Natural killer cell (primary cell): ENCODE measurements around the gene PRKCQ. TPM values are rescaled to one million over a fixed set of nuclear protein-coding genes. Genes with fewer than 3 reads are reported as not detected.

Experiments
- ATAC-seq, 3 donors: fragments of 150-1000 bp in 2 of 3; fragments of 200-7000 bp in 1 of 3; cut with Tn5 transposase; 1 replicate in 1 of 3; 2 replicates in 2 of 3; pipeline ENCODE4 v1.10.0; 2021; ENCODE audit warnings: mild to moderate bottlenecking in 2 of 3, moderate library complexity in 2 of 3
- DNase-seq, 2 donors: peaks; one replicate each; pipeline versions ENCODE4 v3.0.0 to v3.0.0-alpha.2; 2013 to 2021; ENCODE audit warnings: mixed read lengths in 1 of 2
- H3K27ac ChIP-seq: one replicate; pipeline ENCODE4 v1.5.1; 2013; ENCODE audit warnings: mild to moderate bottlenecking, low read length
- H3K27me3 ChIP-seq: one replicate; pipeline ENCODE4 v1.6.1; 2013; ENCODE audit warnings: low read length; ENCODE audit not compliant: control insufficient read depth, insufficient read depth
- H3K36me3 ChIP-seq: one replicate; pipeline ENCODE4 v1.6.1; 2013; ENCODE audit warnings: low read length; ENCODE audit not compliant: control insufficient read depth, insufficient read depth
- H3K4me1 ChIP-seq: one replicate; pipeline ENCODE4 v1.6.1; 2013; ENCODE audit warnings: low read length; ENCODE audit not compliant: control insufficient read depth, insufficient read depth
- H3K4me3 ChIP-seq: one replicate; pipeline ENCODE4 v1.5.1; 2013; ENCODE audit warnings: low read length
- H3K9me3 ChIP-seq: one replicate; pipeline ENCODE4 v1.6.1; 2013; ENCODE audit warnings: low read length; ENCODE audit not compliant: control insufficient read depth, insufficient read depth
- H3K27ac Mint-ChIP-seq, 2 donors: one replicate each; pipeline ENCODE4 v1.8.0; 2022; ENCODE audit warnings: mild to moderate bottlenecking in 2 of 2, mixed read lengths in 2 of 2, moderate library complexity in 1 of 2
- H3K27me3 Mint-ChIP-seq, 2 donors: one replicate each; pipeline ENCODE4 v1.8.0; 2022; ENCODE audit warnings: low read depth in 2 of 2, mixed read lengths in 2 of 2
- H3K36me3 Mint-ChIP-seq: one replicate; pipeline ENCODE4 v1.8.0; 2022; ENCODE audit warnings: mixed read lengths
- H3K4me1 Mint-ChIP-seq, 2 donors: one replicate each; pipeline ENCODE4 v1.8.0; 2022; ENCODE audit warnings: mixed read lengths in 2 of 2
- H3K4me3 Mint-ChIP-seq: one replicate; pipeline ENCODE4 v1.8.0; 2022; ENCODE audit warnings: mild to moderate bottlenecking, moderate library complexity, mixed read lengths
- H3K9me3 Mint-ChIP-seq, 2 donors: one replicate each; pipeline ENCODE4 v1.8.0; 2022; ENCODE audit warnings: mixed read lengths in 2 of 2
- CTCF ChIP-seq: fragments of 200-600 bp; IDR thresholded peaks from one replicate; pipeline ENCODE4 v1.8.0; 2022; ENCODE audit warnings: antibody characterized with exemption
- WGBS: methylation state at CpG from one replicate; pipeline ENCODE4 v1.1.7; 2013; ENCODE audit warnings: missing lambda C conversion rate; ENCODE audit not compliant: insufficient coverage; 5-methylcytosine and 5-hydroxymethylcytosine counted together
- intact Hi-C: fragments of 100-400 bp; cut with micrococcal nuclease; formaldehyde crosslinking; loops from one replicate; pipeline ENCODE4 v1.14.2; 2022
- total RNA-seq, 4 donors: library from RNA; stranded (reverse); fragments of 120-200 nt in 1 of 4; gene quantifications; one replicate each; pipeline versions ENCODE4 v1.2.3 to v1.2.4, GENCODE V29; 2013 to 2022

The PRKCQ gene
- total RNA-seq, 3 donors from 2014 or later (not counting 1 experiment from before 2014, with no cell fraction given): 46.5 to 69.5 (median 61.3) TPM

GRCh38 chr10:6621536-6621935, 41.5 kb upstream of the PRKCQ start:
- Histone ChIP-seq H3K27ac (no peak overlapping the region), H3K27me3 (no peaks in the 10 kb centered on the region), H3K4me1 (no peaks in the 10 kb centered on the region), H3K9me3 (no peaks in the 10 kb centered on the region), H3K4me3 (no peak overlapping the region), H3K36me3 (no peaks in the 10 kb centered on the region)
- 91% methylated on average over 5 of the region's 5 CpGs for WGBS
- Mint-ChIP-seq H3K27me3 (no peaks in the 10 kb centered on the region), H3K36me3 (no peaks in the 10 kb centered on the region), H3K9me3 (no peaks in the 10 kb centered on the region), H3K4me3 (no peak overlapping the region), H3K27ac (no peak overlapping the region), H3K4me1 (peaks cover 5 to 10% of the 10 kb centered on the region in 2 donors)
- TF ChIP-seq CTCF: no peak
- DNase-seq (no peak), ATAC-seq (no peak)
- intact Hi-C loops: no loop called here

- 95% methylated on average over 8 of the region's 12 CpGs for WGBS
- Histone ChIP-seq H3K27ac (no peak overlapping the region), H3K4me1 (no peaks in the 10 kb centered on the region), H3K4me3 (no peak overlapping the region), H3K36me3 (no peaks in the 10 kb centered on the region), H3K27me3 (no peaks in the 10 kb centered on the region), H3K9me3 (no peaks in the 10 kb centered on the region)
- no peaks in the 10 kb centered on the region for H3K27me3 Mint-ChIP-seq
- no peak overlapping the region for H3K27ac Mint-ChIP-seq
- peaks cover 0 to 4% of the 10 kb centered on the region in 2 donors for H3K4me1 Mint-ChIP-seq
- H3K9me3 Mint-ChIP-seq: no peaks in the 10 kb centered on the region
- no peak for ATAC-seq
- no peak overlapping the region for H3K4me3 Mint-ChIP-seq
- intact Hi-C loops: no loop called here
- no peak for TF ChIP-seq CTCF
- H3K36me3 Mint-ChIP-seq: no peaks in the 10 kb centered on the region
- no peak for DNase-seq
Measured at GRCh38 chr10:6619660-6620059, 39.6 kb upstream of the PRKCQ start.

GRCh38 chr10:6618340-6618739, 38.3 kb upstream of the PRKCQ start:
- Histone ChIP-seq H3K4me1 (no peaks in the 10 kb centered on the region), H3K4me3 (no peak overlapping the region), H3K9me3 (no peaks in the 10 kb centered on the region), H3K27me3 (no peaks in the 10 kb centered on the region), H3K27ac (no peak overlapping the region), H3K36me3 (no peaks in the 10 kb centered on the region)
- WGBS: 39% methylated on average over 1 of the region's 1 CpG
- TF ChIP-seq CTCF: no peak
- DNase-seq (no peak), ATAC-seq (no peak)
- H3K36me3 Mint-ChIP-seq: no peaks in the 10 kb centered on the region
- H3K27me3 Mint-ChIP-seq: no peaks in the 10 kb centered on the region
- peaks cover 3% of the 10 kb centered on the region in 2 donors for H3K9me3 Mint-ChIP-seq
- H3K4me3 Mint-ChIP-seq: no peak overlapping the region
- intact Hi-C loops: no loop called here
- no peak overlapping the region for H3K27ac Mint-ChIP-seq
- peaks cover 5% of the 10 kb centered on the region in 2 donors for H3K4me1 Mint-ChIP-seq

GRCh38 chr10:6617309-6618076, 37.4 kb upstream of the PRKCQ start:
- Histone ChIP-seq H3K27ac (no peak overlapping the region), H3K36me3 (no peaks in the 10 kb centered on the region), H3K4me1 (no peaks in the 10 kb centered on the region), H3K27me3 (no peaks in the 10 kb centered on the region), H3K4me3 (no peak overlapping the region), H3K9me3 (no peaks in the 10 kb centered on the region)
- H3K36me3 Mint-ChIP-seq: no peaks in the 10 kb centered on the region
- intact Hi-C loops: no loop called here
- ATAC-seq: no peak
- 95% methylated on average over 4 of the region's 5 CpGs for WGBS
- no peak overlapping the region for H3K4me3 Mint-ChIP-seq
- H3K4me1 Mint-ChIP-seq: peaks cover 14% of the 10 kb centered on the region in 2 donors
- H3K27ac Mint-ChIP-seq: no peak overlapping the region
- no peak for DNase-seq
- H3K9me3 Mint-ChIP-seq: peaks cover 3% of the 10 kb centered on the region in 2 donors
- TF ChIP-seq CTCF: no peak
- H3K27me3 Mint-ChIP-seq: no peaks in the 10 kb centered on the region
